HG03060 (cell line): ENCODE measurements around the gene RPLP2.

Experiments
- ATAC-seq: cut with Tn5 transposase; IDR thresholded peaks from one replicate; pipeline ENCODE4 v1.9.1; 2021; ENCODE audit warnings: low read depth, moderate number of reproducible peaks; ENCODE audit not compliant: unreplicated experiment

Gene RPLP2

DNA sequence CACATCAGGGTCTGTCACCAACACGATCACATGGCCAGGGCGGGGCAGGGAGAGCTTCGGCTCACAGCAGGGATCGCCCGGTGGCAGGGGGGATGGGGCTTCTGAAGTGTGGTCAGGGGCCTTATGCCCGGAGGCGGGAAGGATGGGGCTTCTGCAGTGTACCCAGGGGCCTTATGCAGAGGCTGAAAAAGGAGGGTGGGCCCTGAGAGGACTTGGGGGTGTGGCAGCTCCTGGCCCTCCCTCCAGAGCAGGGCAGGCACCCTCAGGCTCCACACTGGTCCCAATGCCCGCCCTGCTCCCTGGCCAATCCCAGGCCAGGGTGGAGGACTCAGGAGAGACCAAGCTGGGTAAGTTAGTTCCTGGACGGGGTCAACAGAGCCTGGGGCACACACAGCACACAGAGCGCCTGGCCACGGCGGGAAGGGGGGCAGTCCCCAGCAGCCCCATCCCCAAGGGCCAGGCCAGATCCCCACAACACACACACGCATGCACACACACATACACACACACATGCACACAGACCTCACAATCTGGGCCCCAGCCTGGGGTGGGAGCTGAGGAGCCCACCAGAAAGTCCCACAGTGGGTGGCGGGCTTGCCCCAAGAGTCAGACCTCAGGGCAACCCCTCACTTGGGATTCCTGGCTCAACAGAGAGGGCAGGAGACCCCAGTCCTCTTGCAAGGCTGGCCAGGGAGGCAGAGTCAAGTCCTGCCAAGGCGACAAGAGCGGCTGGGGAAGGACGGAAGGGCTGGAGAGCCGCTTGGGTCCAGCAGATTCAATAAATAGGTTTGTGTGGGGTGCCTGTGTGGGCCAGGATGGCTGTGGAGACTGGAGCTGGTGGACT lies 18.8 kb upstream of the RPLP2 start:
- ATAC-seq: no peak

DNA sequence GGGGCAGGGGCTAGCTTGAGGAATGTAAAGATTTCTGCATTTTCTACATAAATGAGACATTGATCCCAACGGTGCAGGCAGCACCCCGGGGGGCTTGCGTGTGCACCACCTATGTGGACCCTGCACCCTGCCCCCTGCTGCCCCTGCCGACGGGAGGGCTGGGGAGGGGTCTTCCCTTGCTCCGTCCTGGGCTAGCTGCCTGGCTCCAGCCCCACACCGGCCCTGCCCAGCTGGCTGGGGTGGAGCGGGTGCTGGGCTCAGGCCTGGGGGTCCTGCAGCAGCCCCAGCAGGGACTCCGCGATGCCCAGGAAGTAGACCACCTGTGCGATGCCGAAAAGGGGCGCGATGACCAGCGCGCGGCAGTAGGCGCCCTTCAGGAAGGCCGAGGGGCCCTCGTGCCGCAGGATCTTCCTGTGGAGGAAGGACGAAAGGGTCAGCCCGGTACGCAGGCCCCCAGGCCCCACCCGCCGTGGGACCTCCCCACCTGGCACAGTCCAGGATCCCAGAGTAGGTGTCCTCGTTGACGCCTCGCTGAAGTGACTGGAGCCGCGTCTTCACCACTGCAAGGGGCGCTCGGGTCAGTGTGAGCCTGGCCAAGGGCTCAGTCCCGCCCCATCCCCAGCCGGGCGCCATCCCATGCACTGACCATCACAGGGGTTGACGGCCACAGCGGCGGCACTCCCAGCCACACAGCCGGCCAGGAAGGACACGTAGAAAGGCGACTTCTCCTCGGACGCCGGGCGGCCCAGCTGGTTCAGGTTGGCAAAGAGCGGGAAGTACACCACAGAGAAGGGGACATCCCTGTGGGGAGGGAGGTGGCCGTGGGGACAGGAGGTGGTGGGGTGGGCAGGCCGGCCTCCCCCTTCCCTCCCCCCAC lies 17.9 kb upstream of the RPLP2 start:
- no peak for ATAC-seq

DNA sequence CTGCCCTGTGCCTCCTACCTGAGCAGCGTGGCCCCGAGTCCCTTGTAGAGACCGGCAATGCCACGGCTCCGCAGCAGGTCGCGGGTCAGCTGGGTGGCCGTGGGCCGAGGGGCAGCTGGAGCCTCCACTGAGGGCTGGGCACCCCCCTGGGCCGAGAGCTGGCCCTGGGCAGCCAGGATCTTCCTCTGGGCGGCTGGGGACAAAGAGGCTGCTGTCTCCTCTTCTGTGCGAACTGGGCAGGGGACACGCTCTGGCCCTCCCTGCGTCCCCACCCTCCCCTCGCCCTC lies 17.3 kb upstream of the RPLP2 start:
- ATAC-seq: no peak

DNA sequence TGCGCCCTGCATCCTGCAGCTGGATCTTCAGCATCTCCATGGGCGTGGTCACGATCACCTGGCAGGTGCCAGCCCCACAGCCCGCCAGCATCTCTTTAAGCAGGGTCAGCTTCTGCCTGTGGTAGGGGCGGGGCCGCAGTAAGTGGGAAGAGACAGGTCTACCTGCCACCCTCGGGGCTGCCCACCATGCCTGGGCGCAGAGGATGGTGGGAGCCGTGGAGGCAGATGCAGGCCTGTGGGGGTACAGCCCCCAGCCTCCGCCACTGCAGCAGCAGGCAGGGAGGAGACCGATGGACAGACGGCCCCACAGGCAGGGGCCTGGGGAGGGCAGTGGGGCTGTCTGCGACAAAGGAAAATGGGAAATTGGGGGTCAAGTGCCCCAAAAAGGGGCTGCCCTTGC lies 16.9 kb upstream of the RPLP2 start:
- ATAC-seq: no peak

DNA sequence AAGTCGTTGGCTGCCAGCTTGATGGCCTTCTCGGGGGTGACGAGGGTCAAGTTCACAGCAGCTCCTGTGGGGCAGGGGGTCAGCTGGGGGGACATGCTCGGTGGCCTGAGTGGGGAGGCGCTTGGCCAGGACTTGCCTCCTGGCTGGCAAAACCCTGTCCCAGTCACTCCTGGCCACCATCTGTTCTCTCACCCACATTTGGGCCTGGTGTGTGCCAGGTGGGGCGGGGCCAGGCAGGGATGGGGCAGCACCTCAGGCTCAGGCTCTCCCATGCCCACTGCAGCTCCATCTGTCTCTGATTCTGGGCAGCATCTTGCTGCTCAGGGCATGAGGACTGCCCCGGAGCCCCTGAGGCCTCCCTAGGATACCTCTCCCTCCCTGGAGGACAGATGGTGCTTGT lies 16.2 kb upstream of the RPLP2 start:
- ATAC-seq: no peak

DNA sequence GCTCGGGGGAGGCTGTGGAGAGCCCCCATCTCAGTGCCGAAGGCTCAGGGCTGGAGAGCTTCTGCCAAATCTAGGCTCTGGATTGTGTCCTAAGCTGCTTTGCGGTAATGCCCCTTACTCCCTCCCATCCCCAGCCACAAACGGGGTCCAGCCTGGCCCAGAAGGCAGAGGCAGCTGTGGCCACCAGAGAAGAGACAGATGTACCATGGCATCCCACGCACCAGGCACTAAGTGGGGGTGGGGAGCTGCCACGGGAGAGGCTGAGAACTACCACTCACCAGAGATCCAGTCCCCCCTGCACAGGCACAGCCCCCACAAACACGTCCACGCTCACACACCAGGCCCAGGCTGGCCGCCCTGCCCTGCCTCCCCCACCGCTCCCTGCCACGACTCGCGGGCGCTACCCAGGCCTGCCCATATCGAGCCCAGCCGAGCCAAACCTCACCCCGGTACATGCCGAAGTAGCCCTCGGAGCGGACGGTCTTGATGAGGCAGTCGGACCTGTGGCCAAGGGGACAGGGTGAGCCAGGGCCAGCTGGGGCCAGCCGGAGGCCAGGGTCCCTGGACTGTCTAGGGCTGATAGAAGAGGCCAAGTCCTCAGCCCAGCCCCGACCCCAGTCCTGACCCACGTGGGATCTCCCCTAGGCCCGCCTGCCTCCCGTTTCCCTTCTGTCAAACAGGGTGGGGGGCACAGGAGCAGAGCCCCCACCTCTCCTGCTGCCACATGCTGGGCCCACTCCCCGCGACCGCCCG lies 15.6 kb upstream of the RPLP2 start:
- ATAC-seq: no peak

DNA sequence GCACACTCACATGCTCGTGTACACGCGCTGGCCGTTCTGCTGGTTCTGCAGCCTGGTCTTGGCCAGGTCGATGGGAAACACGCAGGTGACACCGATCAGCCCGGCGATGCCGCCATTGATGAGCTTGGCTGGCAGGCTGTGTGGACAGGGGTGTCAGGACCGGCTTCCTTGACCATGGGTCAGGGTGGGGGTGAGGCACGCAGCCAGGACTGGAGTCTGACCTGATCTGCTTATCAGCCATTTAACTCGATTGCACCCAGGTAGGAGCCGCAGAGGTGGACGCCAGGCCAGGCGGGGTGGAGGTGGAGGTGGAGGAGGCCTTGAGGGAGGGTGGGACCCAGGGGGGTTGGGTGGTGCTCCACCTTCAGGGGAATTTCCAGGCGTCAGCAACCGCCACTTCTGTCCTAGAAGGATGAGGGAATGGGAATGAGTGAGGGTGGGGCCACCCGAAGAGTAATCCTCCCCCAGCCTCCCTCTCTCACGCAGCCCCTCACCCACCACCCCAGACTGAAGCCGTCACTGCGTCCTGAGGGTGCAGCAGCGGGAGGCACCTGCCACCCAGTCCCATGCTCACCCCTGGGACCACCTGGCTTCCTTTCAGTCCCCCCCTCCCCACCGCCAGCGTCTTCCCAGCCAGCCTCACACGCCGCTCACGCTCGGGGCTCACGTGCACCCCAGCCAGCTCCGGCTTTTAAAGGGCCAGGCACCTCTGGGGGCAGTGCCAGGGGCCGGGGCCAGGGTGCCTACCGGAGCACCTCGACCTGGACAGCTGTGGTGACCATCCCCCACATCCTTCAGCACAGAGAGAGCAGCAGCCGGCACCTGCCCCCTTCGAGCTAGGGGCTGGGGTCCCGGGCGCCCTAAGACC lies 14.8 kb upstream of the RPLP2 start:
- ATAC-seq: no peak

DNA sequence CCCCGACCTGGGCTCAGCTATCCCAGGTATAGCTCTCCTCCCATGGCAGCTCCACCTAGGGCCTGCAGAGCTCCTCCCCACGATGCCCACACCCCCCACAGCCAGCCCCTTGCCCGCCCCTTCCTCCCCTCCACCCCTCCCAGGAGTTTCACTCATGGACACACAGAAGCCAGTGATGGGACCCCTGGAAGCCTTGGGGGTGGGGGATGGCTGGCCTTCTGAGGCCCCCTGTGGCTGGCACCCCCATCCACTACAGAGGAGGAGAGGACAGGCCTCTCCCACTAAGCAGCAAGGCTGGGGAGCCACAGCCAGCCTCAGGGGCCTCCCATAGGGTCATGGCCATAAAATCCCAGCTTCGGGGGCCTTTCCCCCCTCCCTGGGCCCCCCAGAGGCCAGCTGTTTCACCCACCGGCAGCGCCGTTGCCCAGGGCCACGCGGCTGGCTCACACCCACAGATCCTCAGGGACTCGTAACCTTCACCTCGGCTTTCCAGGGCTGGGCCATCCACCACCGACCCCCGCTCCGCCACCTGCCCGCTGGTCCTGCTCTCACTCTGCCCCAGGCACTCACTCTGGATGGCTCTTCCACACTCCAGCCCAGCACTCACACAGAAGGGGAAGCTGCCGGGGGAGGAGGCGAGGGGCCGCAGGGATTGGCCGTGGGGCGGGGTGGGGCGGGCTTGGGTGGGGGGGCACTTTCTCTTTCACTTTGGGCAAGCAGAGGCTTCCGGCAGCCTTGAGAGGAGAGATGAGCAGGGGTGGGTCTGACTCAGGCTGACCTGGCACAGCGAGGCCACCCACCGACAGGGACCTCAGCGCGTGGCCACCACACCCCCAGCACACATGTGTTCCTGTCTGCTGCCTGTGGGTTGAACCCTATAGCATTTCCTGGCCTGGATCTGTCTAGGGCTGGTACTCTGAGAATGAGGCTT lies 13.9 kb upstream of the RPLP2 start:
- no peak for ATAC-seq

DNA sequence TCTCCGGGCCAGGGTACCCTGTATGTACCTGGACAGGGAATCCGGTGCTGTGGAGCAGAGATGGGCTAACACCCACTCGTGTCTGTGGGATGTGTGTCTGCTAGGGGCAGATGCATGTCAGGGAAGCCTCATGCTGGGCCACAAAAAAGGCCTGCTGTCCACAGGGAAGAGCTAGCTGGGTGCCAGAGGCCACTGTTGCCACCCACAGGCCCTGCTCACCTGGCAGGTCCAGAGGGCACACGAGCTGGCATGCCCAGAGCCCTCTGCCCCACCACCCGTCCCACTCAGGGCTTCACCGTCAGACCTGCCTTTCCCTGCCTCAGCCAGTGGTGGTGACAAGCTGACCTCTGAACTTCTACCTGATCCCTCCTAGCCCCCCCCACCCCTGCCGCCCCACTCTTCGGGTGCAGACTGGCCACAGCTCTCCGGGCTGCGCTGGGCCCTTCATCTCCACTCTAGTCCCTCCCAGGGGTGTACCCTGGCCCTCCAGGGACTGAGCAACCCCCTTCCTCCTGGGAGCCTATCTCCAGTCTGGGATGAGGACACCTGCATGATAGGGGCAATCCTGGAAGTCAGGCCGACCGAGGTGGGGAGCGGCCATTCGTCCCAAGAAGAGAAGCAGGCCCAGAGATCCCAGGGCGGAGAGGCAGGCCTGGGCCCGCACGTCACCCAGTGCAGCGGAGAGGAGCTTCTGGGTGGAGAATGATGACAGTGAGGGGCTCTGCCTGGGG lies 13.0 kb upstream of the RPLP2 start:
- ATAC-seq: no peak

DNA sequence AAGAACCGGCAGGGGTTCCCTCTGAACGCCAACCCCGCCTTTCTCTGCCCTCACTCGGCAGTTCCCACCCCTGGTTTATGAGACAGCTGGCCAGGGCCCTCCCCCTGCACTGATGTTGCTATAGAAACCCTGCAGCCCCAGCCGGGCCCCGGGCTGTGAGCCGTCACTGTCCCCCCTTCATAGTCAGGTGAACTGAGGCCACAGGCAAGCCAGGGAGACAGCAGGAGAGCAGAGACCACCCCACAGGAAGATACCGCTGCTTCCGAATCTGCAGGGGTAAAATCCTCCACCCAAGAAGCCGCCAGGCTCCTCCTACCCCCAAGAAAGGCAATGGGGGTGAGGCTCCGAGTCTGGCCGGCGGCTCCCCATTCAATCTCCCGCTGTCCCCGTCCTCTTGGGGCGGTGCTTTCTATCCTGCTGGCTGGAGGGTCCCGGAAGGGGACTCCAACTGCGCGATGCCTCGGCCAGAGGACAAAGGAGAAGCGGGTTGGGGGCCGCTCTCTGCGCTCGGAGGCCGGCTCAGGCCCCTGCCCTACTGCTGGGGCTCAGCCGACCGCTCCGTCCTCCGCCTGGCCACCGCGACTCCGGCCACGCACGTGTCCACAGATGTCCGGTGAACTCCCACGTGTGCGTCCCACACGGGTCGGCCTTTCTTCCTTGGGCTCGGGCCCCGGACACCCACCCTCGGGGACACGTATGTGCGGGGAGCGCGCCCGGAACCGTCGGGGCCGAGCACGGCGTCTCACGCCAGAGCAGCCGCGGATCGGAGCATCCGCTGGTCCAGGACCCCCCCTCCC lies 12.3 kb upstream of the RPLP2 start:
- peak; percentile 39 for ATAC-seq

DNA sequence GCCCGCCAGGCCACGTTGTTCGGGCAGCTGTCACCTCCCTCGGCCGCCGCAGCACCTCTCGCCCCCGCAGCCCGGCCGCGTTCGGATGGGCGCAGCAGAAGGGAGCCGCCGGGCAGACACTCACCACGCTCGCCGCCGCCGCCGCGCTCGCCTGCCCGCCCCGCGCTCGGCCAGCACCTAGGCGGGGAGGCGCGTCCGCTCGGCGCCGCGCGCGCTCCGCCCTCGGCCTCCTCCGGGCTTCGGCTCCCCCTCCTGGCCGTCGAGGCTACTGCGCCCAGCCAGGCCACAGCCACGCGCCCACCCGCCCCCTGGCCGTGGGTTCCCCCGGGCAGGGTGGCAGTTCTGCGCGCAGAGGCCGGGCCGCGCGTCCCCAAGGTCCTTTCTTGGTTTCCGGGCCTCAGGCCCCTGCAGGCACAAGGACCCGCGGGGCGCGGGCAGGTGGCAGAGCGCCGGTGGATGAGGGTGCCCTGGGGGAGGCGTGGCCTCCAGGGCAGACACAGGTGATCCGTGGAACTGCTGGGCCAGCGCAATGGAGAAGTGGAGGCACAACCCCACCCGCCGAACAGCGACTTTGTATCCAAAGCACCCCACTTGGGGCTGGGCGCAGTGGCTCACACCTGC lies 11.6 kb upstream of the RPLP2 start, which contains the start of gene SLC25A22:
SLC25A22 (minus strand) TSS at position 189 of the 621 bp plus-strand sequence. CDS start 3,275 bp downstream, outside the sequence.
- peak; percentile 29 for ATAC-seq

DNA sequence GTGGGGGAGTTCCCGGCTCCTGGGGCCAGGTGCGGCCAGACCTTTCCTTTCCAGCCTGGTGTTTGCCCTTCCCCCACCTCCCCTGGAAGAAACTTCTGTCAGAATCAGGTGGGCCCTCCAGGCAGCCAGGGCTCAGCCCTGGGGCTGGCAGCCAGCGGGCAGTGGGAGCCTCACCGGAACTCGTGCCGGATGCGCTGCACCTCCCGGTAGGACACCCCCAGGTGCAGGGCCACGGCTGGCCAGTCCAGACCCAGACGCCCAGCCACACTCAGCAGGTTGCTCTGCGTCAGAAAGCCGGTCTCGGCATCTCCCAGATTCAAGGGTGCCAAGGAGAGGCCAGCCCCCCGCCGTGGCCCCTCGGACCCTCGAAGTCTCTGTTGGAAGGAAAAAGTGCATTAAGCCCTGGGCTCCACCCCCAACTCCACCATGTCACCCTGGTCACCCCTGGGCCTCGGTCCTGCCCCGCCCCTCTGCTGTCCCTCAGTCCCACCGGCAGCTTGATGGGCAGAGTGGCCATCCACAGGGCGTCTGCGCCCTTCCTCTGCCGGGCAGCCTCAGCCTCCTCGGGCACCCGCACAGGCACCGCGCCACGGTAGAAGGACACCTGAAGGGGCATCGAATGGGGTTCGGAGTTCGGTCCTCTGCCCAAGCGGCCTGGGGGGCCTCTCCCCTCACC lies 10.0 kb upstream of the RPLP2 start:
- ATAC-seq: no peak

DNA sequence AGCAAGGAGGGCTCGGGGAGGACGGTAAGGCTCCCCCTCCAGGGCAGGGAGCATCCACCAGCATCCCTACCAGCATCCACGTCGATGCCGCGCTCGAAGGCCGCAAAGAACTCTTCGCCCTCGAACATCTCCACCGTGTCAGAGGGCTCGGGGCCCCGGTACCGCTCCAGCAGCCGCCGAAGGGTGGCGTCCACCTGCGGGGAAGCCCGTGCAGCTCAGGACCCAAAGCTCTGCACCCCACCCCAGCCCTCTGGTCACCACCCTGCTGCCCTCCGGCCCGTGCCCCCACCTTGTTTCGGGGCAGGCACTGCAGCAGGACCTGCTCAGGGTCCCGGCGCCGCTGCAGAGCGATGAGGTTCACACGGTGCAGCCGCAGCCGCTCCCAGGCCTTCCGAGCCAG lies 9.3 kb upstream of the RPLP2 start:
- ATAC-seq: no peak

DNA sequence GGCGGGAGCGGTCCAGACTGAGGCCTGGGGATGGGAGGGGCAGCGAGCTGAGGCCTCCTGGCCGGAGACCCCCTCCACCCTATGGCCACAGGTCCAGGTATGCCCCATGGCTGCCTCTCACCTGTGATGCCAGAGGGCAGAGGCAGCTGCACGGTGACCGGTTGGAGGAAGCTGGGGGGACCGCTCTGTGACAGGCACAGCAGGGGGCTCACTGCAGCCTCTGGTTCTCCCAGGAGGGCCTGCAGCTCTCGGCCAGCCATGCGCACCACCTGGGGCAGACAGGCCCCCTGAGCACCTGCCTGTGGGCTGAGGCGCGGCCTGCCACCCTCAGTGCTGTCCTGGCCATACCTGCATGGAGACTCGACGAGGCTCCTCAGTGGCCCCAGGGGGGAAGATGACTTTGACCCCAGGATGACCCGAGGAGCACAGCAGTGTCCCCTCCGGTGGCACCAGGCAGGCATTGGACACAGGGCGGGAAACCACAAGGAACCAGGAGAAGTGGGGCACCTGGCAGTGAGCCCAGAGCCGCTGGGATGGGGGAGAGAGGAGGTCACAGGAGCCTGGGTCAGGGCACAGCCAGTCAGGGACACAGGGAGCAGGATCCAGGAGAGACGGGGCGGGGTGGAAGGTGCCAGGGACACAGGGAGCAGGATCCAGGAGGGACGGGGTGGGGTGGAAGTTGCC lies 8.5 kb upstream of the RPLP2 start:
- ATAC-seq: no peak

DNA sequence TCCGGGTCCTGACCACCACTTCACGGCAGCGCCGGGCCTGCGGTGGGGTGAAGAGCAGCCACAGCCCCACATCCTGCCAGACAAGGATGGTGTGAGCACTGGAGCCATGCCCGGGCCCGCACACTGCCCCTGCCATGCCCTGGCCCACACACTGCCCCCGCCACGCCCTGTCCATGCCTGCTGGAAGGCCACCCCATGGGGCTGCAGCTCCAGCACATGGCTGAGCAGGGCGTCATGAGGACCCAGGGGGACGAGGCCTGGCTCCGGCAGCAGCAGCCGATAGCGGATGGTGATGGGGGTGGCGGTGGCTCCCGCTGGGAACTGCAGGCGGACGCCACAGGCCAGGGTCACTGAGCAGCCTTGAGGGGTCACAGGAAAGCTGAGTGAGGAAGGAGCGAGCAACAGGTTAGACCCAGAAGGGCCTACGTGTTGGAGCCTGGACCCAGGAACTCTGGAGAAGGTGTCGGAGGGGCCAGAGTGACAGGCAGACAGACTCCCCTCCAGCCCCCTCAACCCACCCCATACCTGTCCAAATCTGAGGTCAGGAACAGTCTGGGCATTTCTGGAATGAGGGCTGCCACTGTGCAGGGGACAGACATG lies 7.6 kb upstream of the RPLP2 start:
- ATAC-seq: no peak
